D721Med (cell line): ENCODE data around the gene USH1G.

Experiments used
- DNase-seq: peaks from one replicate; pipeline ENCODE4 v3.0.0; 2011; ENCODE audit warnings: low spot score; ENCODE audit not compliant: insufficient read length
- FAIRE-seq: peaks from 2 replicates; lab custom pipeline; 2011; peaks lifted over from hg19 to GRCh38; lab: Jason Lieb, UNC
- TF ChIP-seq, protein P1 (sequence below): IDR thresholded peaks from 2 replicates; pipeline ENCODE4 v1.5.1; 2012; ENCODE audit warnings: mild to moderate bottlenecking, control low read depth; ENCODE audit not compliant: insufficient read depth; ENCODE audit errors: missing control alignments

USH1G gene

DNA sequence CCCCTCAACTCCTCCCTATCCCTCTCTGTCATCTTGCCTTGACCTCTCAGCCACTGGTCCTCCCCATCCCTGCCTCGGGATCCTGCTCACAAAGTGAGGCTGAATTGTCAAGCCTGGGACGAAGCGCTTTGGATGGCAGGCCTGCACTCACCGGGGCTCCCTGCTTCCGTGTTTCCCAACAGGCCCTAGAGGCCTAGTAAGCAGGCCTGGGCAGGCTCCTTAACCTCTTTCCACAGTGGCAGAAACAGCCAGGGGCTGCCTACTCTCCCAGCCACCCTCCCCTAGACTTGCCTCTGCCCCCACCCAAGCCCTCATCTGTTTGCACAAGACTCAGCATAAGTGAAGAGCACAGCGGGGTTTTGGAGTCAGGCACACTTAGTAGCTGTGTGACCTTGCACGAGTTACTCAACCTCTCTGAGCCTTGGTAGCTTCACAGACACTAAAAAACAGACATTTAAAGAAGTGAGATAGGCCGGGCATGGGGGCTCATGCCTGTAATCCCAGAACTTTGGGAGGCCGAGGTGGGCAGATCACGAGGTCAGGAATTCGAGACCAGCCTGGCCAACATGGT, 24.6 kb downstream of the USH1G start:
- DNase-seq: no peak
- TF ChIP-seq, protein P1, sequence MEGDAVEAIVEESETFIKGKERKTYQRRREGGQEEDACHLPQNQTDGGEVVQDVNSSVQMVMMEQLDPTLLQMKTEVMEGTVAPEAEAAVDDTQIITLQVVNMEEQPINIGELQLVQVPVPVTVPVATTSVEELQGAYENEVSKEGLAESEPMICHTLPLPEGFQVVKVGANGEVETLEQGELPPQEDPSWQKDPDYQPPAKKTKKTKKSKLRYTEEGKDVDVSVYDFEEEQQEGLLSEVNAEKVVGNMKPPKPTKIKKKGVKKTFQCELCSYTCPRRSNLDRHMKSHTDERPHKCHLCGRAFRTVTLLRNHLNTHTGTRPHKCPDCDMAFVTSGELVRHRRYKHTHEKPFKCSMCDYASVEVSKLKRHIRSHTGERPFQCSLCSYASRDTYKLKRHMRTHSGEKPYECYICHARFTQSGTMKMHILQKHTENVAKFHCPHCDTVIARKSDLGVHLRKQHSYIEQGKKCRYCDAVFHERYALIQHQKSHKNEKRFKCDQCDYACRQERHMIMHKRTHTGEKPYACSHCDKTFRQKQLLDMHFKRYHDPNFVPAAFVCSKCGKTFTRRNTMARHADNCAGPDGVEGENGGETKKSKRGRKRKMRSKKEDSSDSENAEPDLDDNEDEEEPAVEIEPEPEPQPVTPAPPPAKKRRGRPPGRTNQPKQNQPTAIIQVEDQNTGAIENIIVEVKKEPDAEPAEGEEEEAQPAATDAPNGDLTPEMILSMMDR: no peak
- FAIRE-seq: no peak

- TF ChIP-seq, protein P1: no peak
- FAIRE-seq: no peak
Observed at GRCh38 chr17:74893936-74894671, 29.0 kb downstream of the USH1G start.

DNA sequence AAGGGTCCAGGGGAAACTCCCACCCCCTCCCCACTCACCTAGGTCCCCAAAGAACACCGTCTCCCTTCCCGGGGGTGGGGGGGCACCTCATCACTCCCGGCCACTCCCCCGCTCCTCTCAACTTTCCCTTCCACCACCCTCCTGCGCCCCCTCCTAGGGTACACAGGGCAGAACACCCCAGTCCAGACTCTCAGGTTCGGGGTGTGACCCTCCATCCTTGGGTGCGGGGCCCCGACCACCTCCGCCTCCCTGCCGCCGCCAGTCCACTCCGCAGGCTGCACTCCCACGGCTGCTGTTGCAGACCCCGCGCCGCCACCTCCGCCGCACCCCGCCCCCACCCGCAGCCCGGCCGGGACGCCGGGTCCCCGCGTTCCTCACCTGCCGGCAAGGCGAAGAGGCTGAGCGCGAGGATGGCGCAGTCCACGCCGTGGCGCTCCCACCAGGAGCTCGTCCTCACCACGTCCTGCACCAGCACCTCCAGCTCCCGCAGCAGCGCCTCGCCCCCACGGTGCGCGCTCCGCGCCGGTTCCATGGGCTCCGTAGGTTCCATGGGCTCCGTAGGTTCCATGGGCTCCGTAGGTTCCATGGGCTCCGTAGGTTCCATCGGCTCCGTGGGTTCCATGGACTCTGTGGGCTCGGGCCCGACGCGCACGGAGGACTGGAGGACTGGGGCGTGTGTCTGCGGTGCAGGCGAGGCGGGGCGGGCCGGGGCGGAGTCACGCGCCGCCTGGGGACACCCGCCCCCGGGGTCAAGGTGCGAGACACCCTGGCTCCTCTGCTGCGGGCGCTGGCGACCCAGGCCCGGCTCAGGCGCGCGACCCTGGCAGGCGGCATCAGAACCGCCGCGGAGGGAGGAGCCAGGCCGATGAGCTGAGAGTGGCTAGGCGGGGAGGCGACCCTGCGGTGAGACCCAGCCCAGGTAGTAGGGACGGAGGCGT, 29.8 kb downstream of the USH1G start, which contains the start of gene FADS6:
FADS6 (minus strand) TSS at position 660 of the 938 bp plus-strand sequence; CDS start at position 622, 38 bp downstream.
- TF ChIP-seq, protein P1: no peak
- FAIRE-seq (no peak), DNase-seq (peak; percentile 57)

More at GRCh38 chr17:74893936-74894671, 29.0 kb downstream of the USH1G start:
- DNase-seq: no peak

- FAIRE-seq (no peak), DNase-seq (no peak)
- TF ChIP-seq, protein P1: no peak
Observed at GRCh38 chr17:74892013-74892841, 30.8 kb downstream of the USH1G start.

DNA sequence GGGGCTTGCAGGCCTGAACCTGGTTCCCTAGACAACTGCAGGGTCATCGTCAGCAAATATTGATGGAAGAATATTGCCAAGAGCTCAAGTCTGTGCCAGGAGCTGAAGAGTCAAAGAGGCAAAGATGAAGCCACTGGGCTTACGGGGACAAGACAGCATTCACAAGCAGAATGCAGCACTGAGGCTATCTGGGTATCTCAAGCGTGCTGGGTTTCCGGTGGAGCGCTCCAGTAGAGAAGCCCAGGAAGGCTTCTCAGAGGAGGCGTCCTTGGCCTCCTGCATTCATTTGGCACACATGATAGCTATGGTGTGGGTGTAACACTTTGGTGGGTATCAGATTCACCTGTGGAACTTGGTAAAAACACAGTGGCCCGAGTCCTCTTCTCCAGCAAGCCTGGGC, 32.5 kb downstream of the USH1G start:
- no peak for DNase-seq
- FAIRE-seq: no peak
- TF ChIP-seq, protein P1: no peak

DNA sequence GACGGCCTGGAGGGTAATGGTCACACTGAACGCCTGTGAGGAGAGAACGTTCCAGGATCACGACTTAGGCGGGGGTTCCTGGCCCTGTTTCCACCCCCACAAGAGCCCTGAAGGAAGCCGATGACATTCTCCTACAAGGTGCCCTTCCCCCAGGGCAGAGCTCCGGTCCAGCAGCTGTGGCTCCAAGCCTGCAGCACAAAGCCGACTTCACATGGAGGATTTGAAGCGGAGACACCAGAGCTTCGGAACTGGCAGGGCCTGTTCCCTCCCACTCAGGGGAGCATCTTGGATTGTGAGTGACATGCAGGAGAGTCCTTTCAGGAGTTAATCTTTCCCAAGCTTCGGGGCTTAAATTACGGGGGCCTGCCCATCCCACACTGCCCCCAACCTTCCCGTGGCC, 34.6 kb downstream of the USH1G start:
- TF ChIP-seq, protein P1: no peak
- no peak for DNase-seq
- FAIRE-seq: no peak
